HL-60/S4 (cell line): ENCODE results near the gene GRM1.

ENCODE experiments used
- in situ Hi-C: fragments of 300-500 bp; cut with MboI; formaldehyde crosslinking; loops from 2 replicates; pipeline ENCODE4 v1.14.3; 2022; ENCODE audit warnings: low sequenced_read_pairs

Gene GRM1

GRCh38 chr6:146095481-146095880 lies 66.6 kb downstream of the GRM1 start:
- in situ Hi-C loops = no loop called here

- in situ Hi-C loops = no loop called here
These were observed 68.7 kb downstream of the GRM1 start for GRCh38 chr6:146097586-146097985.

GRCh38 chr6:146100776-146101175 lies 71.9 kb downstream of the GRM1 start:
- in situ Hi-C loops = no loop called here

- in situ Hi-C loops = no loop called here
These were observed 74.7 kb downstream of the GRM1 start for GRCh38 chr6:146103416-146104072.

GRCh38 chr6:146106532-146106931 lies 77.7 kb downstream of the GRM1 start:
- in situ Hi-C loops = no loop called here

- in situ Hi-C loops = no loop called here
These were observed 82.1 kb downstream of the GRM1 start for GRCh38 chr6:146110990-146111389.

- in situ Hi-C loops = no loop called here
These were observed 83.1 kb downstream of the GRM1 start for GRCh38 chr6:146111881-146112450.

GRCh38 chr6:146113084-146113623 lies 84.3 kb downstream of the GRM1 start:
- in situ Hi-C loops = no loop called here

- in situ Hi-C loops = no loop called here
These were observed 94.8 kb downstream of the GRM1 start for GRCh38 chr6:146123616-146124015.

GRCh38 chr6:146127447-146128215 lies 98.8 kb downstream of the GRM1 start:
- in situ Hi-C loops = no loop called here

GRCh38 chr6:146133866-146134265 lies 105.0 kb downstream of the GRM1 start:
- in situ Hi-C loops = no loop called here

GRCh38 chr6:146135167-146135566 lies 106.3 kb downstream of the GRM1 start:
- in situ Hi-C loops = no loop called here

- in situ Hi-C loops = no loop called here
These were observed 118.0 kb downstream of the GRM1 start for GRCh38 chr6:146146836-146147235.

- in situ Hi-C loops = no loop called here
These were observed 120.9 kb downstream of the GRM1 start for GRCh38 chr6:146149770-146150169.

- in situ Hi-C loops = no loop called here
These were observed 124.3 kb downstream of the GRM1 start for GRCh38 chr6:146153040-146153758.

- in situ Hi-C loops = no loop called here
These were observed 125.3 kb downstream of the GRM1 start for GRCh38 chr6:146154197-146154596.

- in situ Hi-C loops = no loop called here
These were observed 132.8 kb downstream of the GRM1 start for GRCh38 chr6:146161664-146162063.

- in situ Hi-C loops = no loop called here
These were observed 141.0 kb downstream of the GRM1 start for GRCh38 chr6:146169872-146170271.

GRCh38 chr6:146177785-146178184 lies 148.9 kb downstream of the GRM1 start:
- in situ Hi-C loops = no loop called here

GRCh38 chr6:146183831-146184230 lies 155.0 kb downstream of the GRM1 start:
- in situ Hi-C loops = no loop called here

GRCh38 chr6:146184701-146185100 lies 155.8 kb downstream of the GRM1 start:
- in situ Hi-C loops = no loop called here
